K562 (cell line): ENCODE results near the gene METAP1D. TPM values are rescaled to one million over a fixed set of nuclear protein-coding genes. Genes with fewer than 3 reads are reported as not detected.

Experiments used
- BDP1 ChIP-seq: IDR thresholded peaks from 3 replicates; pipeline ENCODE4 v1.6.1; 2011; ENCODE audit not compliant: insufficient read length, insufficient read depth
- CBX3 ChIP-seq, 2 experiments: IDR thresholded peaks; 1 replicate in 1 of 2; 2 replicates in 1 of 2; pipeline ENCODE4 v1.6.1; 2012; ENCODE audit warnings: inconsistent platforms in 2 of 2, low read length in 2 of 2, borderline replicate concordance in 1 of 2, control low read depth in 1 of 2
- EHMT2 ChIP-seq: fragments of 450-650 bp; IDR thresholded peaks from 2 replicates; pipeline ENCODE4 v1.6.1; 2018; ENCODE audit warnings: antibody characterized with exemption
- ELK1 ChIP-seq: sonication (generic); formaldehyde crosslinking; IDR thresholded peaks from 2 replicates; pipeline ENCODE4 v1.8.1; 2022; ENCODE audit warnings: missing genetic modification reagents
- GABPB1 ChIP-seq: sonication (generic); formaldehyde crosslinking; IDR thresholded peaks from 2 replicates; pipeline ENCODE4 v1.8.0; 2022; ENCODE audit warnings: mild to moderate bottlenecking, missing genetic modification reagents
- HMG20A ChIP-seq: fragments of 450-650 bp; formaldehyde crosslinking; conservative IDR thresholded peaks from 2 replicates; pipeline ENCODE4 v1.4.0; 2020; ENCODE audit warnings: mild to moderate bottlenecking, mixed read lengths
- NRF1 ChIP-seq, 2 experiments: fragments of 450-650 bp; IDR thresholded peaks in 1 of 2; conservative IDR thresholded peaks in 1 of 2; 2 replicates each; pipeline ENCODE4 v1.6.1; 2014; ENCODE audit warnings: mild to moderate bottlenecking in 2 of 2
- SAP30 ChIP-seq: fragments of 200-600 bp; sonication (generic); IDR thresholded peaks from 2 replicates; pipeline ENCODE4 v1.6.1; 2012; ENCODE audit warnings: borderline replicate concordance, low read depth, mild to moderate bottlenecking, moderate library complexity, low read length, control low read depth, inconsistent platforms; ENCODE audit not compliant: insufficient read depth, poor library complexity, severe bottlenecking
- SIN3A ChIP-seq, 2 experiments: fragments of 150-350 bp in 1 of 2; IDR thresholded peaks; 2 replicates each; pipeline ENCODE4 v1.6.1; 2011 to 2016; ENCODE audit warnings: borderline replicate concordance in 2 of 2, low read depth in 2 of 2, low read length in 2 of 2, mild to moderate bottlenecking in 2 of 2, moderate library complexity in 2 of 2; ENCODE audit not compliant: control insufficient read depth in 1 of 2
- ZNF133 ChIP-seq: fragments of 250-450 bp; sonication (Bioruptor Pico); IDR thresholded peaks from 2 replicates; pipeline ENCODE4 v1.4.0; 2020; ENCODE audit warnings: mild to moderate bottlenecking
- ZNF239 ChIP-seq: fragments of 250-450 bp; sonication (Bioruptor Pico); IDR thresholded peaks from 2 replicates; pipeline ENCODE4 v1.4.0; 2020; ENCODE audit warnings: mild to moderate bottlenecking
- ZNF407 ChIP-seq: fragments of 450-650 bp; IDR thresholded peaks from 2 replicates; pipeline ENCODE4 v1.6.1; 2016; ENCODE audit warnings: low read depth
- ZNF431 ChIP-seq: sonication (generic); formaldehyde crosslinking; IDR thresholded peaks from 2 replicates; pipeline ENCODE4 v1.8.0; 2022; ENCODE audit warnings: mild to moderate bottlenecking, missing genetic modification reagents
- ZNF79 ChIP-seq: fragments of 250-450 bp; sonication (Bioruptor Pico); IDR thresholded peaks from 2 replicates; pipeline ENCODE4 v1.4.0; 2020; ENCODE audit warnings: low read depth, mild to moderate bottlenecking, moderate library complexity
- polyA plus RNA-seq, 8 experiments: library from polyadenylated mRNA; depleted of rRNA in 4 of 8; stranded (reverse) in 5 of 8; unstranded in 3 of 8; fragments of >200 nt; fragmentation: Nextera tagmentation in 2 of 8; fragmentation: Illumina TruSeq in 1 of 8; extraction: Ambion mirVana in 2 of 8; extraction: Trizol in 1 of 8; gene quantifications; 2 replicates each; pipeline versions ENCODE4 v1.2.1 to v1.2.3, GENCODE V29; 2011 to 2014; ENCODE audit warnings: inconsistent platforms in 1 of 8, missing spikeins in 1 of 8
- total RNA-seq, 7 experiments: library from RNA; depleted of rRNA in 6 of 7; stranded (reverse); fragments of >200 nt in 6 of 7; fragmentation: Illumina TruSeq in 2 of 7; extraction: Trizol in 2 of 7; gene quantifications; 2 replicates each; pipeline versions ENCODE4 v1.2.1 to v1.2.3, GENCODE V29; 2011 to 2021; ENCODE audit warnings: low replicate concordance in 1 of 7
- TF ChIP-seq, protein P1 (sequence below), 3 experiments: IDR thresholded peaks in 2 of 3; conservative IDR thresholded peaks in 1 of 3; 2 replicates each; pipeline ENCODE4 v1.5.1; 2011 to 2012; ENCODE audit warnings: low read length in 3 of 3, mild to moderate bottlenecking in 3 of 3, control low read depth in 2 of 3, improper control_type of control experiment in 1 of 3, inconsistent platforms in 1 of 3, low read depth in 1 of 3, mixed read lengths in 1 of 3, moderate library complexity in 1 of 3; ENCODE audit not compliant: insufficient read depth in 2 of 3

Gene METAP1D
- total and polyA plus RNA-seq, 9 of the 15 experiments (the other 6 are each of a cell fraction or from before 2014, with no cell fraction given): 8.0 to 23.4 (median 15.7) TPM

DNA sequence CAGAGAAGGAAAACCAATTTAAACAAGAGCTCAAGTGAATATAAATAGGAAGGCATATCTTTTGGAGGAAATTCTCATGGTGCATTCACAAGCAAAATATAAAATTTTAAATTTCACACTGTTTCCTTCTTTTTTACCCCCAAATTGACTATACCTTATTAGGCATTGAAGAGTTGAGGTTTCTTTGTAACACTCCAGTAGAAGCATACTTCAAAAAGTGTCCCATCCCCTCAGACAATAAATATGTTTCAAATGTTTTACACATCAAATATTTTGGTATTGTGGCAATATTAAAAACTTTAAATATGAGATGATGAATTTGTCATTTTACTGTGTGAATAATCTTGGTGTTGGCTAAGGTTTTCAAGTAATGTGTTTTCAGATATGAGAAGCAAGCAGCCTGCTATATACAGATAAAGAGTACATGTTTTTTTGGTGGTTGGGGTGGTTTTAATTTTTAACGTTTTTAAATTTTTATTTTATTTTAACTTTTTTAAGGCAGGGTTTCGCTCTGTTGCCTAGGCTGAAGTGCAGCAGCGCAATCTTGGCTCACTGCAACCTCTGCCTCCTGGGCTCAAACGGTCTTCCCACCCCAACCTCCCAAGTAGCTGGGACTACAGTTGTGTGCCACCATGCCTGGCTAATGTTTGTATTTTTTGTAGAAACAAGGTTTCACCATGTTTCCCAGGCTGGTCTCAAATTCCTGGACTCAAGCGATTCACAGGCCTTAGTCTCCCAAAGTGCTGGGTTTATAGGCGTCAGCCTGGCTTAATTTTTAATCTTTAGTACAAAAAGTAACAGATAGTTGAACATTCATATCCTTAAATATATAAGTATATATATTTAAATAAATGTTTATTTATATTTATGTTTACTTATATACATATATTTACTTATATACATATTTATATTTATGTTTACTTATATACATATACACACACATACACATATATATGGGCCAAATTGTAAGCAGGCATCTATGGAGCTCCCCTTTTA is 49.1 kb downstream of the METAP1D start (continued):
- no peak for TF ChIP-seq ELK1 (CRISPR knock-in tag)
- no peak for TF ChIP-seq ZNF407
- TF ChIP-seq, protein P1, sequence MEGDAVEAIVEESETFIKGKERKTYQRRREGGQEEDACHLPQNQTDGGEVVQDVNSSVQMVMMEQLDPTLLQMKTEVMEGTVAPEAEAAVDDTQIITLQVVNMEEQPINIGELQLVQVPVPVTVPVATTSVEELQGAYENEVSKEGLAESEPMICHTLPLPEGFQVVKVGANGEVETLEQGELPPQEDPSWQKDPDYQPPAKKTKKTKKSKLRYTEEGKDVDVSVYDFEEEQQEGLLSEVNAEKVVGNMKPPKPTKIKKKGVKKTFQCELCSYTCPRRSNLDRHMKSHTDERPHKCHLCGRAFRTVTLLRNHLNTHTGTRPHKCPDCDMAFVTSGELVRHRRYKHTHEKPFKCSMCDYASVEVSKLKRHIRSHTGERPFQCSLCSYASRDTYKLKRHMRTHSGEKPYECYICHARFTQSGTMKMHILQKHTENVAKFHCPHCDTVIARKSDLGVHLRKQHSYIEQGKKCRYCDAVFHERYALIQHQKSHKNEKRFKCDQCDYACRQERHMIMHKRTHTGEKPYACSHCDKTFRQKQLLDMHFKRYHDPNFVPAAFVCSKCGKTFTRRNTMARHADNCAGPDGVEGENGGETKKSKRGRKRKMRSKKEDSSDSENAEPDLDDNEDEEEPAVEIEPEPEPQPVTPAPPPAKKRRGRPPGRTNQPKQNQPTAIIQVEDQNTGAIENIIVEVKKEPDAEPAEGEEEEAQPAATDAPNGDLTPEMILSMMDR (IDR thresholded peaks at IDR 0.05 in 2 of 3, conservative IDR thresholded peaks at IDR 0.05 in 1 of 3; ENCODE audit: insufficient read depth in 2 of 3, low read depth in 1 of 3, low read length in 3 of 3): no peak
- TF ChIP-seq ZNF133 (CRISPR knock-in tag): no peak
- TF ChIP-seq SIN3A (IDR thresholded peaks at IDR 0.05; ENCODE audit: borderline replicate concordance in 2 of 2, control insufficient read depth in 1 of 2, low read depth in 2 of 2, low read length in 2 of 2): no peak
- no peak for TF ChIP-seq ZNF239 (CRISPR knock-in tag)
- TF ChIP-seq EHMT2: no peak
- TF ChIP-seq SAP30: no peak
- TF ChIP-seq ZNF79 (CRISPR knock-in tag): no peak
- TF ChIP-seq NRF1 (conservative IDR thresholded peaks at IDR 0.05 in 1 of 2, IDR thresholded peaks at IDR 0.05 in 1 of 2): peak in 1 of 2 experiments; percentile 5; a peak in 1 of 4 replicates
- TF ChIP-seq HMG20A (CRISPR knock-in tag): no peak
- no peak for TF ChIP-seq GABPB1 (CRISPR knock-in tag)
- TF ChIP-seq ZNF431 (CRISPR knock-in tag): no peak
- TF ChIP-seq CBX3 (IDR thresholded peaks at IDR 0.05; ENCODE audit: borderline replicate concordance in 1 of 2, low read length in 2 of 2): no peak
- no peak for TF ChIP-seq BDP1
